Heart left ventricle (tissue), 13 donors: ENCODE measurements around the gene PLCB1.

Experiments
- CTCF ChIP-seq, 12 donors: fragments of 200-600 bp; sonication (generic) in 4 of 12; IDR thresholded peaks; one replicate each; pipeline versions ENCODE4 v1.5.0 to v1.8.0; 2018 to 2022; ENCODE audit warnings: antibody characterized with exemption in 12 of 12, mild to moderate bottlenecking in 5 of 12
- POLR2A ChIP-seq, 2 donors: fragments of 450-650 bp; IDR thresholded peaks; one replicate each; pipeline ENCODE4 v1.6.1; 2017; ENCODE audit warnings: antibody characterized with exemption in 2 of 2, mild to moderate bottlenecking in 2 of 2, moderate library complexity in 2 of 2
- donor health status: ischemic (EF 13 %, LVEDD 7.1; RV severe dilation, severe dysfunction).
- donor health status: DM: no; HTN: yes; CAD: no.
- donor health status: DM: no; HTN: no; CAD: no.
- donor health status: ischemic (EF 25% LVEDD 6.9; RV normal size, moderate dysfunction).
- donor health status: ischemic (EF 25% LVEDD 5.7; RV mildly dilated, moderate dysfunction).
- donor health status: ischemic (EF 35%, LVEDD 5.7; RV mildly dilated, moderate dysfunction).
- donor health status: nonischemic (EF 11% LVEDD 7.7; RV severe dilation, severe dysfunction).
- donor health status: DM: yes; HTN: yes; CAD: no.
- donor health status: PGD.
- donor health status: ischemic (EF 29% LVEDD 5.4; RV normal size, mild dysfunction).
- donor health status: nonischemic (EF 23%, LVEDD 6.1; RV moderate dilation, normal function).

GRCh38 chr20:8254911-8255582 is 123.0 kb downstream of the PLCB1 start:
- TF ChIP-seq CTCF (IDR thresholded peaks at IDR 0.05) (no peak), POLR2A (IDR thresholded peaks at IDR 0.05) (no peak)
